Measurements from ENCODE around the gene MAP2K6. TPM values are rescaled to one million over a fixed set of nuclear protein-coding genes. Genes with fewer than 3 reads are reported as not detected.
A peak's percentile ranks its signal among the peaks of the same experiment; 100 is the strongest.

MAP2K6 gene
- polyA plus RNA-seq, 6 donors from 2014 or later = 5.1 to 16.2 (median 5.3) TPM

DNA sequence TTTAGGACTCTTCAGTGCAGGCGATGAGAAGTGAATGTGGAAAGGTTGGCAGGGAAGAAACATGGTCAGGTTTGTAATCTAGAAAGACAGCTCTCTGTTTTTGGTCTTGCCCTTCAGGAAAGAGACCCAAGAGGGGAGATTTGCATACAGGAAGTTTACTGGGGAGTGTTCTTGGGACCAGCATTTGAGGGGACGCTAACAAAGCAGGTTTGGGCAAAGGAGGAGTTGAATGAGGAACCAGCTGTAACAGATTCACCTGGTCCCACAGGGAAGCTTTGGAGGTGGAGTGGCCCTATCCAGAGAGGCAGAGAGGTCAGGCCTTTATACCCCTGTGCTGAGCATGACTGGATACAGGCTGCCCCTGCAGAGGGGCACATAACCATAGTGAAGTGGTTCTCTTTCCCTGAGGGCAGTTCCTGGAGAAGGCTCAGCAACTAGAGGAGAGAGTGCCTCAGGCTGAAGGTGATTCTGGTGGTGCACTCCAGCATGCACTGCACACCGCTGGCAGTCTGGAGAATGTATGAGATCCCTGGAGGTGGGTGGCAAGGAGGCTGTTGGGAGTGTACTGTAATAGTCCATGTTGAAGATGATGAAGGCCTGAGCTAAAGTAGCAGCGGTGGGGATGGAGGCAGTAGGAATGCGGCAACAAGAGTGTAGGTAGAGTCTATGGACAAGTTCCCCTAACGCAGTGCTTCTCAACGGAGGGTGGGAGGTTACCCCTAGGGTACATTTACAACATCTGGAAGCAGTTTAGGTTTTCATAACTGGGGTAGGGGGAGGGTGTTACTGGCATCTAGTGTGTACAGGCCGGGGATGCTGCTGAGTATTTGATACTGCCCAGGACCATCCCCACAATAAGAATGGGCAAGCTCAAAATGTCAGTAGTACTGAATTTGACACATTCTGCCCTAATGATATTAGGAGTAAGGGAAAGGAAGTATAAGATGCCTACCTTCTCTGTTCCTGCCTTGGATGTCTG lies 37.2 kb downstream of the MAP2K6 start:
- ATAC-seq (ENCODE audit: low read depth in 2 of 2) (no peak), DNase-seq (no peak)
- Mint-ChIP-seq H3K4me1 (peaks cover 19 to 39% (median 22%) of the 10 kb centered on the region in 3 donors), H3K27ac (peak overlapping the region in 4 of 6 donors; percentile 10 to 86 (median 40)), H3K27me3 (no peaks in the 10 kb centered on the region), H3K36me3 (peaks cover 0 to 11% of the 10 kb centered on the region in 2 donors), H3K9me3 (no peaks in the 10 kb centered on the region), H3K4me3 (peak overlapping the region in 3 of 8 donors; percentile 23 to 54 (median 30))

DNA sequence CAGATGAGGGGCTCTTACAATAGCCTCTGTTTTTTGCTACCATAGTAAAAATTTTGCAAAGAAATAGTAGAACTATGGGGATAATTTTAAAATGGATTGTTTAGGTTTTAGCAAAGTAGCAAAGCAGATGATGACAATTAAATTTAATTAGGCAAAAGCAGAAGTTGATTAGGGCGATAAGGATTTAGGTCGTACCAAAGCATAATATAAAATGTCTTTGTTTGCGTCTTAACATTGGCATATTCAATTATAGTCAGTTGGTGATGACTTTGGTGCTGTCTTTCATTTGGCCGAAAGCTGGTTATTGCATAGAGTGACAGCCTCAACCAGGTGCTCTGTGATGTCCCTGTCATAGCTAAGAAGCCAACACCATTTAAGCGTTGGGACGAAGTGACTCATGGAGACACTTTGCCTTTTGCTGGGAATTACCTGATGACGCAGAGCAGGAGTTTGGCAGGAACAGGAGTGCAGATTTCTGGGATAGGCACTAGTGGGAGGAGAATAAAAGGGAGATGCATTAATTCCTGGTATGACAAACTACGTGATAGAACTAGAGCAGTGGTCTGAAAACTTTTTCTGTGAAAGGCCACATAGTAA lies 38.3 kb downstream of the MAP2K6 start:
- Mint-ChIP-seq H3K4me3 (no peak overlapping the region), H3K4me1 (peaks cover 30 to 41% (median 31%) of the 10 kb centered on the region in 3 donors), H3K36me3 (peaks cover 0 to 10% of the 10 kb centered on the region in 2 donors), H3K27me3 (no peaks in the 10 kb centered on the region), H3K9me3 (no peaks in the 10 kb centered on the region), H3K27ac (peak overlapping the region in 1 of 6 donors; percentile 39)
- DNase-seq (no peak), ATAC-seq (ENCODE audit: low read depth in 2 of 2) (no peak)

DNA sequence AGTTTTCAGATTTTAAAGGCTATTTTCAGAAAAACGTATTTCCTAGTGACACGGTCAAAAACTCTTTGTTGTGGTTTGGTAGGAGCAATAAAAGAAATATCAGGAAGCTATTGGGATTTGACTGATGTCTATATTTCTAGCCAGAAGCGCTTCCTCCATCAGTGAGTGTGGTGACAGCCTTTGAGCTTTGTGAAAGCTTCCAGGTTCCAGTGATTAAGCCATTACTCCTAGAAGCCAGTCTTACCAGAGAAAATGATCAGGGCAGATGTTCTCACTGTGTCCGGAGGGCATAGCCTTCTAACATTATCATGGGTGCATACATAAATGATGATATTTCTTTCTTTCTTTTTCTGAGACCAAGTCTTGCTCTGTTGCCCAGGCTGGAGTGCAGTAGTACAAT lies 39.6 kb downstream of the MAP2K6 start:
- Mint-ChIP-seq H3K9me3 (no peaks in the 10 kb centered on the region), H3K36me3 (peaks cover 0 to 8% of the 10 kb centered on the region in 2 donors), H3K4me1 (peaks cover 32 to 35% (median 35%) of the 10 kb centered on the region in 3 donors), H3K27ac (no peak overlapping the region), H3K27me3 (no peaks in the 10 kb centered on the region), H3K4me3 (no peak overlapping the region)
- DNase-seq (no peak), ATAC-seq (ENCODE audit: low read depth in 2 of 2) (no peak)

DNA sequence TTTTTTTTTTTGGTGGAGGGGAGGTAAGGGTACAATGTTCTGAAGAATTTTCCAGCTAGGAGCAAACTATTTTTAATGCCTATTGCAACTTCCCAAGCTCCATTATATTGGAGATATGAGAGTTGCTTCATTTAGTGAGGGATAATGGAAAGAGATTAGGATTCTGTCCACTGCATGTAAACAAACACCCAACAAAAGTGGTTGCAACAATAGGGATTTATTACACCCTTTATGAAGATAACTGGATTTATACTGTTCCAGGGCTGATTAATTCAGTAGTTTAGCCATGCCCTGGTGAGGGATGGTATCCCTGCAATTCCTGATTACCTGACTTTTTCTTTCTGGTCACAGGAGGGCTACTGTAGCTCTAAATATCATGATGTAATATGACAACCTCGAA lies 40.5 kb downstream of the MAP2K6 start:
- H3K9me3 Mint-ChIP-seq = no peaks in the 10 kb centered on the region
- ATAC-seq (ENCODE audit: low read depth in 2 of 2) (no peak), DNase-seq (no peak)
- peaks cover 0 to 8% of the 10 kb centered on the region in 2 donors for H3K36me3 Mint-ChIP-seq
- no peaks in the 10 kb centered on the region for H3K27me3 Mint-ChIP-seq
- H3K4me3 Mint-ChIP-seq = no peak overlapping the region
- H3K4me1 Mint-ChIP-seq = peaks cover 32 to 38% (median 35%) of the 10 kb centered on the region in 3 donors
- H3K27ac Mint-ChIP-seq = no peak overlapping the region

DNA sequence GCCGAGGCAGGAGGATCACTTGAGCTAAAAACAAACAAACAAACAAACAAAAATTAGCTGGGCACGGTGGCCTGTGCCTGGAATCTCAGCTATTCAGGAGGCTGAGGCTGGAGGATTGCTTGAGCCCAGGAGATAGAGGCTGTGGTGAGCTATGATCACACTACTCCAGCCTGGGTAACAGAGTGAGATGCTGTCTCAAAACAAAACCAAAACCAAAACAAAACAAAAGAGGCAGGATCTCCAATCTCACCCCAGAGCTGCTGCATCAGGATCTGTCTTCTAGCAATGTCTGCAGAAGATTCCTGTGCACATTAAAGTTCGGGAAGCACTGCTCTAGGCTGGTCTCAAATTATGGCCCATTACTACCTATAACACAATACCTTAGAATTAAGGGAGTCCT lies 43.1 kb downstream of the MAP2K6 start:
- Mint-ChIP-seq H3K9me3 (no peaks in the 10 kb centered on the region), H3K27ac (no peak overlapping the region), H3K27me3 (no peaks in the 10 kb centered on the region), H3K4me3 (no peak overlapping the region), H3K36me3 (peaks cover 0 to 8% of the 10 kb centered on the region in 2 donors), H3K4me1 (peaks cover 17 to 20% (median 18%) of the 10 kb centered on the region in 3 donors)
- DNase-seq (no peak), ATAC-seq (ENCODE audit: low read depth in 2 of 2) (no peak)

DNA sequence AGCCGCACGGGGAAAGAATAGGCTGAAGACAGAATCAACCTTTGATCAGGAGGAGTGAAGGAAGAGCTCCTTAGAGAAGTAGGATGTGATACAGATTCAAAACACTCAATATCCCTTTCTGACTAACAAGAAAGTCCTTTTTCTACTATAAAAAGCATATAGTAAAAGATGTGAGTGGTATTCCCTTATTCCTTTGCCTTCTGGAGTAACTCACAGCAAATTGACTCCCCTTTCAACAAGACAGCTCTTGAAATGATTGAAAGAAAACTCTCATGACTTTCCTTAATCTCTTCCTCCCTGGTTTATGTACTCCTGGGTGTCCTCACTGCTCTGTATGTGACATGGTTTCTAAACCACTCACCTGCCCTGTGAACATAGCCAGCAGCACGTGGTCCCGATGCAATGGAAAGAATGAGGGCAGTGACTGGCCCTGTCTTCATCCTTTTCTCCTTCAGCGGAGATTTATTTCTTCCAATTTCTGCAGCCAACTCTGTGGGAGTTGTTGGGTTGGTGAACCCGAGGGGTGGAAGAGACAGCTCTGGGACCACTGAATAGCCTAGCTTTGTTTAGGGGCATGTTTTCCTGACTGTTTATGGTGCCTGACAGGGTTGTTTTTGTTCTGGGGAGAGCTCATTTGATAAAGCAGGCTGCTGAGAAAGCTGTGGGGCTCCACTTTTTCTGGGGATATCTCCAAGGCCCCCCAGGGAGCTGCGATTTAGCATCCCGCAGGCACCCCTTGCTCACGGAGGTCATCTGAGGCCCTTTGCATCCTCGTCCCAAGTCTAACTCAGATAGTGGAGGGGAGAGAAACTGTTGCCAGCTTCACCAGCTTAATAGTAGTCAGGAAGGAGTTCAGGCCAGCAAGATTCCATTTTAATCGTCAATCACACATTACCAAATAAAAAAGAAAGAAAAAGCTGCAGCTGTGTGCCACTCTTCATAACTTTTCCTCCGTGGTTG lies 46.7 kb downstream of the MAP2K6 start:
- Mint-ChIP-seq H3K36me3 (peaks cover 0 to 8% of the 10 kb centered on the region in 2 donors), H3K27me3 (no peaks in the 10 kb centered on the region), H3K9me3 (no peaks in the 10 kb centered on the region), H3K4me1 (peaks cover 16 to 18% (median 17%) of the 10 kb centered on the region in 3 donors), H3K4me3 (no peak overlapping the region), H3K27ac (peak overlapping the region in 1 of 6 donors; percentile 47)
- ATAC-seq (ENCODE audit: low read depth in 2 of 2) (no peak), DNase-seq (no peak)

DNA sequence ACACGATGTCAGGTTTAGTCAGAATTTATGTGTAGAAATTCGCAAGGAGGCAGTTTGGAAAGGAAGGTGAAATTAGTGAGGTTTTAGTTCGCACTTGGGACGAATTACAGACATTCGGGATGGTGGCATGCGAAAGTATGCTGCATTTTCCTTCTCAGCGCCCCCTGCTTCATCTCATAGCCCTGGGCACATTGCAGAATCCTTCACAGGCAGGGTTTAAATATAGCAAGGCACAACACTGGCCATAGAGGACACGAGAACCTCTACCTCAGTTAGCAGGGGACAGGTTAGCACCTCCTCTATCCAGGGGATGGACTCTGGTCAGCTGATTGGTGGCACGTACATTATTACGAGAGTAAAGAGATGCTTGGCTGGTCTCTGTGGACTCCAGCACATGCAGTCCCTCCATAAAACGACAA lies 47.5 kb downstream of the MAP2K6 start:
- DNase-seq (no peak), ATAC-seq (ENCODE audit: low read depth in 2 of 2) (no peak)
- peaks cover 1 to 3% of the 10 kb centered on the region in 2 donors for H3K36me3 Mint-ChIP-seq
- no peaks in the 10 kb centered on the region for H3K27me3 Mint-ChIP-seq
- H3K27ac Mint-ChIP-seq = no peak overlapping the region
- H3K4me3 Mint-ChIP-seq = no peak overlapping the region
- peaks cover 11 to 13% (median 13%) of the 10 kb centered on the region in 3 donors for H3K4me1 Mint-ChIP-seq
- H3K9me3 Mint-ChIP-seq = no peaks in the 10 kb centered on the region

DNA sequence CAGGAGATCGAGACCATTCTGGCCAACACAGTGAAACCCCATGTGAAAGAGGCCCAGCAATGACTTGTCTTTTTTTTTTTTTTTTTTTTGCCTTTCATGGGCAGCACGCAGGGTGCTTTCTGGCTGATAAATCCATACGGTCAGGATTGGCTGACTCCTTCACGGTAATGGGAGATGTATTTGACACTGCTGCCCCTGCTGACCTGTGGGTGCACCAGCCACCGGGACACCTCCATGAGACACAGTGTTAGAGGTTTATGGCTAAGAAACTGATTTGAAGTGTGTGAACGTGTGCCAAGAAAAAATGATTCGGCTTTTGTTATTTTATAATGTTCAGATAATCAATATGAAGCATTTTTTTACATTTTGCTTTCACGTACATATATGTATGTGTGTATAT lies 48.4 kb downstream of the MAP2K6 start:
- Mint-ChIP-seq H3K4me1 (peaks cover 7% of the 10 kb centered on the region in 3 donors), H3K27ac (no peak overlapping the region), H3K9me3 (no peaks in the 10 kb centered on the region), H3K4me3 (no peak overlapping the region), H3K36me3 (peaks cover under 1 to 5% of the 10 kb centered on the region in 2 donors), H3K27me3 (no peaks in the 10 kb centered on the region)
- ATAC-seq (ENCODE audit: low read depth in 2 of 2) = no peak
- DNase-seq = no peak

DNA sequence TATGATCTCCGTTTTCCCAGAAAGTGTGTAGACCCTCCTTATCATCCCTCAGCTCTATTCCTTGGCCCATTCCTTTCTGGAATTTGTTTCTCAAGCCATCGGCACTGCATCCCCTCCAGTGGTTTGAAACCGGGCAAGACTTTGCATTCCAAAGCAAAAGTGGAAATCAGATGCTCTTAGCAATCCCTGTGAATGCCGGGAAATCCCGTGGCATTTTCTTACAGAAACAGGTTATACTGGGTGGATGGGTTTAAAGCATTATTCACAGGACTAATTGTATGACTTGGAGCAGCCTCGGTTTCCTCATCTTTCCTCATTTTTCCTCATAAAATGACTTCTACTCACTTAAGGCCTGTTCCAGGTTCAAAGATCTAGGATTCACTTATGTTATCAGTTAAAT lies 52.0 kb downstream of the MAP2K6 start:
- H3K4me3 Mint-ChIP-seq = no peak overlapping the region

DNA sequence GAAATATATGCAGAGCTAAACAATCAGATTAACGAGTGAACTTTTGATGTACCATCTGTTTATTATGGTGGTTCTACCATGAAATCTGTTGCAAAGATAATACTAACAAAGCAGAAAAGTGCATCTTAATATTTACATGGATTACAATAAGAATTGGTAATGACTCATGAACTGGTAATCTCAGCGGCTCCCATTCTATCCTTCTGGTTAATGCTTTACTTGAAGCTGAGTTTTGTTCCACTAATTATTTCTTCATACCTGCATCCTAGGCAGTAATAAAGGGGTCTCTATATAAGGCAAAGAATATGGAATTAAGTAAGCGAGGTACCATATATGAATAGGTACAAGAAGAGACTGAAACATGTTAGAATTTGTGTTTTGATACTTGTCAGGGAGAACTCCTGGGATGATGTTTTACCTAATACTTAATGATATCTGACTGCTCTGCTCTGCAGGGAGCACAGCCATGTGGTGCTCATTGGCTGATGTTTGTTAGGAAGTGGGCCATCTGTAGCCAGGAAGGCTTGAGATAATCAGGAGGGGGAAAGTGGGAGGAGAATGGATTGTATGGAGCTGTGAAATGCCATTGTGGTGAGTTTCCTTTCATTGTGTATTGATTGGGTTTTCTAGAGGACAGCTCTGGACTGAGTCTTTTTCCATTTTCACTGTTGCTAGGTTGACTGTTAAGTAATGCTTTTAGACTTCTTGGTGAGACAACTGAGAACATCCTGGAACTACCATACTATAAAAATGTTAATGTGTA lies 52.6 kb downstream of the MAP2K6 start:
- H3K4me1 Mint-ChIP-seq = peaks cover 7 to 18% (median 14%) of the 10 kb centered on the region in 3 donors
- ATAC-seq (ENCODE audit: low read depth in 2 of 2) = no peak

More for the DNA sequence above, 52.0 kb downstream of the MAP2K6 start:
- peaks cover 5 to 14% of the 10 kb centered on the region in 2 donors for H3K36me3 Mint-ChIP-seq
- no peaks in the 10 kb centered on the region for H3K27me3 Mint-ChIP-seq
- peak overlapping the region in 2 of 6 donors; percentile 19 to 33 for H3K27ac Mint-ChIP-seq
- peaks cover 7 to 18% (median 14%) of the 10 kb centered on the region in 3 donors for H3K4me1 Mint-ChIP-seq
- ATAC-seq (ENCODE audit: low read depth in 2 of 2) = no peak
- peaks cover 0 to 2% (median 0%) of the 10 kb centered on the region in 7 donors for H3K9me3 Mint-ChIP-seq
- DNase-seq = no peak

DNA sequence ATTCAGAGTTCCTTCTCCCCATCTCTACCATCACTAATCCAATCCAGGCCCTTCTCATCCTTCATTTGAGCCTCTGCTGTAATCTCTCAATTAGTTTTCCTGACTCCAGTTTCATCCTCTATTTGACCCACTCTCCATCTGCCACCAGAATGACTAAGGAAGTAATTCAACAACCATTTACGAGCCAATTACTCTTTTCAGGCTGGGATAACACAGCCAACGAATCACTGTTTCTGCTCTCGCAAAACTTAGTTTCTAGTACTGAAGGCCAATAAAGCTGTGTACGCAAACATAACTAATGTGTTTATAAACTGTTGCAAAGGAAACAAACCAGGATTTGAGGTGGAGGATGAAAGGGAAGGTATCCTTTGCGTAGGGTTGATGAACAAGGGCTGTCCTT lies 53.7 kb downstream of the MAP2K6 start:
- Mint-ChIP-seq H3K27me3 (no peaks in the 10 kb centered on the region), H3K36me3 (peaks cover 5 to 14% of the 10 kb centered on the region in 2 donors), H3K4me1 (peaks cover 7 to 18% (median 14%) of the 10 kb centered on the region in 3 donors), H3K9me3 (peaks cover 0 to 2% (median 0%) of the 10 kb centered on the region in 7 donors), H3K4me3 (no peak overlapping the region), H3K27ac (peak overlapping the region in 2 of 6 donors; percentile 7 to 47)
- no peak for DNase-seq
- ATAC-seq (ENCODE audit: low read depth in 2 of 2) = no peak

More for the DNA sequence above, 52.6 kb downstream of the MAP2K6 start:
- H3K36me3 Mint-ChIP-seq = peaks cover 5 to 14% of the 10 kb centered on the region in 2 donors
- H3K9me3 Mint-ChIP-seq = peaks cover 0 to 2% (median 0%) of the 10 kb centered on the region in 7 donors
- H3K27me3 Mint-ChIP-seq = no peaks in the 10 kb centered on the region
- DNase-seq = no peak
- H3K27ac Mint-ChIP-seq = no peak overlapping the region
- no peak overlapping the region for H3K4me3 Mint-ChIP-seq

DNA sequence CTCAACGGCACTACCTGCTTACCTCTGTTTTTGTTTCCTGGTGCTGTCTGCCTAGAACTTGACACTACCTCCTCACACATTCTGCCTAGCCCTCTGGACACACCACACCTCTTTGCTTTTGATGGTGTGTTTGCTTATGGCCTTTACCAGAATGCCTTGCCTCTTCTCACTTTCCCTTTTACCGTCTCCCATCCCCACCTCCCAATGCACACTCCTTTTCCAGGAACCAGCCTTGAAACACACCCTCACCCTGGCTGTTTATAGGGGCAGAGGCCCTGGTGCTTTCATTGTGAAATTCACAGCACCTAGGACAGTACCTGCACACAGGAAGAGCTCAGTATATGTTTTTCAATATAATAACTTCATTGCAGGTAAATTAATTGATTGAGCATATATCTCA lies 56.2 kb downstream of the MAP2K6 start:
- DNase-seq (no peak), ATAC-seq (ENCODE audit: low read depth in 2 of 2) (no peak)
- peaks cover 7 to 14% of the 10 kb centered on the region in 2 donors for H3K36me3 Mint-ChIP-seq
- no peak overlapping the region for H3K4me3 Mint-ChIP-seq
- peaks cover 0 to 2% (median 0%) of the 10 kb centered on the region in 7 donors for H3K9me3 Mint-ChIP-seq
- H3K27me3 Mint-ChIP-seq = no peaks in the 10 kb centered on the region
- no peak overlapping the region for H3K27ac Mint-ChIP-seq
- H3K4me1 Mint-ChIP-seq = peaks cover 7 to 18% (median 14%) of the 10 kb centered on the region in 3 donors

Data from naive B cell (primary cell).